GM15510 (cell line): ENCODE measurements around the gene MCM8.

Source experiments
- POLR2A ChIP-seq: IDR thresholded peaks from 3 replicates; pipeline ENCODE4 v1.6.1; 2011; ENCODE audit warnings: borderline replicate concordance; ENCODE audit not compliant: insufficient read length; ENCODE audit errors: extremely low read depth

Gene MCM8

DNA sequence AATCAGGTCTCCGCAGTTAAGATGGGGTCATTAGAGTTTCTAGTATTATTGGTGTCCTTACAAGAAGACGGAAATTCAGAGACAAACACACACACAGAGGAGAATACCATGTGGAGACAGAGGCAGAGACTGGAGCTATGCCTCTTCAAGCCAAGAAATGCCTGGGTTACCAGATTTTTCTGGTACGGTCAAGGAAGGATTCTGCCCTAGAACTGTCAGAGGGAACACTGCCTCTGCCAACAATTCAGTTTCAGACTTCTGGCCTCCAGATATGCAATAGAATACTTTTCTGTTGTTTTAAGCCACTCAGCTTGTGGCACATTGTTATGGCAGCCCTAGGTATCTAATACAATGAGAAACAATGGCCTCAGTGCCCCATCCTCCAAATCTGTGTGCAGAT lies 19.0 kb upstream of the MCM8 start:
- TF ChIP-seq POLR2A: no peak

DNA sequence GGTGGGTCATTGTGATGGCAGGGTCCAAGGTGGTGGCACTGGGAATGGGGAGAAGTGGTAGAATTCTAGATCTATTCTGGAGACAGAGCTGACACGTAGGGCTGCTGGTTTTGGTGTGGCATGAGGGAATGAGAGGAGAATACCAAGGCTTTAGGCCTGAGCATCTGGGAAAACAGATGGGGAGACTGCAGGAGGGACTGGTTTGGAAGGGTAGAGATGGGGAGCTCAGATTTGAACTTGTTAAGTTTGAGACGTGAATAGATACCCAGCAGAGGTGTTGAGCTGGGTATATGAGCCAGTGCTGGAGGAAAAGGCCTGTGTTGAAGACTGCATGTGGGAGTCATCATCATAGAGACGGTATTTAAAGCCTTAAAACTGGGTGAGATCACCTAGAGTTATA lies 17.7 kb upstream of the MCM8 start:
- no peak for TF ChIP-seq POLR2A

DNA sequence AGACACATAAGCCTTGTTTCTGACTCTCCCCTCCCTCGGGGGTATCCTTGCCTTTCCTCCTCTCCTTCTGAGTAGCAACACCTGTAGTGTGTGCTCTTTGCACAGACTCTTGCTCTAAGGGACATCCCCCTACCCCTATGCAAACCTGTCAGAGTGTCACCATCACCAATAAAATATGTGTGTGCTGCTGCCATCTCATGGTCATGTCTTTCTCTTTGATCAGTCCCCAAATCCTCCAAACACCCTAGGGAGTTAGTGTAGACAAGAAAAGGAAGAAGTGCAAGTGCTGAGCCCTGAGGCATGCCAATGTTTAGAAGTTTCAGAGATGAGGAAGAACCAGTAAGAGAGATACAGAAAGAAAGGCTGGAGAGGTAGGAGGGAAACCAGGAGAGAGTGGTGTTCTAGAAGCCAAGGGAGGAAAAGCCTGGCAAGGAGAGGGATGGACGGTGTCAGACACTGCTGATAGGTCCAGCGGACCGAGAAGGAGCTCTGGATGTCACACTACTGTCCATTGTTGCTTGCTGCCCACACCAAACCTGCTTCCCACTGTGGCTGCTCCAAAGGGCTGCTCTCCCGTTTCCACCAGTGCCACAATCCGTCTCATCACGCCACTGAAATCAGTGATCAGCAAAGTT lies 16.5 kb upstream of the MCM8 start:
- no peak for TF ChIP-seq POLR2A

DNA sequence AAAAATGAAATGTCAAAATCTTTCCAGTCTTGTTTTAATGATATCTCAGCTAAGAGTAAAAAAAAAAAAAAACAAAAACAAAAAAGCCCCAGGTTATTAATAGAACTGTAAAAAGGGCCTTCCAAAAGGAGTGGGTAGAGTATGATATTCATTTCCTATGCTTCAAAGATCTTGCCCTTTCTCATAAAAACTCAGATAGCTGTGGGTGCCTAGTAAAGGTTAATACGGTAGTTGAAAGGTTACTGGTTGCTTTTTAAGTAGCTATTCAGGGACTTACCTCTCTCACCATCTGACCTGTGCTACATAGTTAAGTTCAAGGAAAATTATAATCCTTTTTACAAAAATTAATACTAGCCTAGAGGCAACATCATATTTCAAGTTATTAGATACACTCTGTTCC lies 15.1 kb upstream of the MCM8 start:
- TF ChIP-seq POLR2A: no peak

DNA sequence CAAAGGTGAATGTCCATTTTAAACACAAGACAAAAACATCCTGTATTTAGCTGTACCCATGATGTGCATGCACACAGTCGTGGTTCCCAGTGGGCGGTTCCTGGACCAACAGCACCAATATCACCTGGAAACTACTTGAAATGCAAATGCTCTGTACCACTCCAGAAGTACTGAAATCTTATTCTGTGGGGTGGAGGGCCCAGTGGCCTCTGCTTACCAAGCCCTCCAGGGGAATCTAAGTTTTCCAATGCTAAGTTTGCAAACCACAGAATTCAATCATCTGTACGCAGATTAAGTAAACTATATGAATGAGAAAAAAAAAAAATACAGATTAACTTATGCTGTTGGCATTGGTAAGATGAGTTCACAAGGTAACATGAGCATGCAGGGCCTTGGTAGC lies 14.2 kb upstream of the MCM8 start:
- TF ChIP-seq POLR2A: no peak

DNA sequence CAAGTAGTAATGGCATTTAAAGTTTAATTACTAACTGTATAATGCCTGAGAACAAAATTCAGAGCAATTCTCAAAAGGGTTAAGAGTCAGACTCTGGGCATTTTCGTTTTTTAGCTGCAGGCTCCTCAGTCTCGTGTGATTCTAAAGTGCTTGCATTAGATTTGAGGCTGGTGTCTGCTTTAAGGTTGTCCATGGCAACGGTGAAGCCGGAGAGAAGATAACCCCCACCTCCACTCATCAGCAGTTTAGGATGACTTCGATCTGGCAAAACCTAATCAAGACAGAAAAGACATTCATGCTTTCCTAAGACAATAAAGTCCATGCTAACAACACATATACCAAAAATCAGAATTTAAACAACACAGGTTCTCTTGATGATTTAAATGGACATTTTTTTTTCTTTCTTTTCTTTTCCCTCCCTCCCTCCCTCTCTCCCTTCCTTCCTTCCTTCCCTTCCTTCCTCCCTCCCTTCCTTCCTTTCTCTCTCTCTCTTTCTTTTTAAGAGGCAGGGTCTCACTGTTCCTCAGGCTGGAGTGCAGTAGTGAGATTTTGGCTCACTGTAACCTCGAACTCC lies 11.9 kb upstream of the MCM8 start:
- TF ChIP-seq POLR2A: no peak

DNA sequence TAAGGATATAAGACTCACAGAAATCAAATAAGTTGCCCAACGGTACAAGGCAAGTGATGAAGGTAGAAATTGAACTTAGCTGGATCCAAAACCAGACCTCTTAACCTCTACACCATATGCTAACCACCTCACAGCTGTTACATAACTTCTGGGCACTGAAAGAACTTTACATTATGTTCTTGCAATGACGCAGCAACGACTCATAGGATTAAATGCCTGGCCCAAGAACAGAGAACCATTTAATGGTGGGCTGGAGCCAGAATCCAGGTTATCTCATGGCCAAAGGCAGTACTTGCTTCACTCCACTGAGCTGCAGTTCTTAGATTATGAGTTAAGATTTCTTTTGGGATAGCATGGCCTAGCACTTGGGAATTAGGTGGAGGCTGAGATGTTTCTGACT lies 4.5 kb upstream of the MCM8 start:
- TF ChIP-seq POLR2A: no peak

DNA sequence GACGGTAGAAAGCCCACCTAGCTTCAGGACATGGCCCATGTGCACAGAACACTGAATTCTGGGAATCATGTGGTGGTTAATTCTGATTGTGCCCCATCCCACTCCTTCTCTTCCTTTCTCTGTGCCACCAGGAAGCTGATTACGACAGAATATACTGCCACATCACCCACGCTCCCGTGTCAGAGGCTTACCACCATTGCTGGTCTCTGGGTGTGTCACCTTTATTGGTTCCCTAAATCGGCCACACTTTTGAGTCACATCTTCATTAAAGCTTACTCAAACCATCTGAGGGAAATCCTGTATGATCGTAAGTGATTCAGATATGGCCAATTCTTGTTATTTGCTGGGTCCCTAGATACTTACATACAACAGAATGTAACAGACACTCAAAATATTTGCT lies 3.2 kb upstream of the MCM8 start:
- TF ChIP-seq POLR2A: no peak

DNA sequence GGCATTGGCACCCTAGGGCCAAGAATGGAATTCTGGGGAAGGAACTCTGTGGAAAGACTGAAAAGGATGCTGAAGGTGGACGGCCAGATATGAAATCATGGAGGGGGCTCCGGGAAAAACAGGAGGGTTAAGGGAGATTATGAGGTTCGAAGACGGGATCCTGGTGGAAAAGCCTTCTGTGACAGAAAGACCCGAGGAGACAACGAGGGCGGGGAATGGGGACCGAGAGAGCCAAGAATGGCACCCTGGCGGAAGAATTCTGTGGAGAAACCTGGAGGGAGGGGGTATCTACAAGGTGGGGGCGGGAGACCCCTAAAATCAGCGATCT lies 545 bp upstream of the MCM8 start:
- no peak for TF ChIP-seq POLR2A

DNA sequence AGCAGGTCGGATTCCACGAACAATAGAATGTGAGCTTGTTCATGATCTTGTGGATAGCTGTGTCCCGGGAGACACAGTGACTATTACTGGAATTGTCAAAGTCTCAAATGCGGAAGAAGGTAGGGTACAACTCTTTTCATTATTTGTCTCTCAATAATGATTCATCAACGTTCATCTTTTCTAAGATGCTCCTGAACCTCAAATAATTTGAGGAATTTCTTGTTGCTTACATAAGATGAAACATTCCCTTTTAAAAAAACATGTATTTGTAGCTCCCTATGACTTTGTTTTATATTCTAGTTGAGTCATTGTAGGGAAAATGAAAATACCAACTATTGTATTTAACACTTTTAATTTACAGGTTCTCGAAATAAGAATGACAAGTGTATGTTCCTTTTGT lies 17.0 kb downstream of the MCM8 start:
- TF ChIP-seq POLR2A: no peak

DNA sequence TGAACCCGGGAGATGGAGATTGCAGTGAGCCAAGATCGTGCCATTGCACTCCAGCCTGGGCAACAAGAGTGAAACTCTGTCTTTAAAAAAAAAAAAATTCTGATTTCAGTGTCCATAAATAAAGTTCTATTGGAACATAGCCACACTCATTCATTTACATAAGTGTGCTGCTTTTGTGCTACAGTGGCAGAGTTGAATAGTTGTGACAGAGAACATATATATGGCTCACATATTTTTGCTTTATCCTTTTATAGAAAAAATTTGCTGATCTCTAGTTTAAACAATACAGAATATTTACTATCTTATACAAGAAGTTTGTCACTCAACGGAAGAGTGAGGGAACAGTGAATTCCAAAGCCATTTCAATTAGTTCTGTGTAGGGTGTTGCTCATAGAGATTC lies 18.0 kb downstream of the MCM8 start:
- TF ChIP-seq POLR2A: no peak

DNA sequence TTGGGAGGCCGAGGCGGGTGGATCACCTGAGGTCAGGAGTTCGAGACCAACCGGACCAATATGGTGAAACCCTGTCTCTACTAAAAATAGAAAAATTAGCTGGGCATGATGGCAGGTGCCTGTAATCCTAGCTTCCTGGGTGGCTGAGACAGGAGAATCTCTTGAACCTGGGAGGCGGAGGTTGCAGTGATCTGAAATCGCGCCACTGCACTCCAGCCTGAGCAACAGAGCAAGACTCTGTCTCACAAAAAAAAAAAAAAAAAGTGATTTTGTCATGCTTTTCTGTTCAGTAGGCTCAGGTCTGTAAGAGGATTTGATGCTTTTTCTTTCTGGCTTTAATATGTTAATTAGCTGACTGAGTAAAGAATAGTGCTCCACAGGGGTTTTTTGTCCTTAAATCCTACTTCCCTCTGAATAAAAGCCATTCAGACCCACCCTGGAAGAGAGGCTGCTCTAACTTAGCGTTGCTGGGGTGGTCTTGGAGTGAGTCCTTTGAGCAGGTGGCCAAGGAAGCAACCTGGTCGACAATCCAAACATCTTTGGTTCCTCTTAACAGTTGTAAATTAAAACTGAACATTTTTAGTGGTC lies 19.0 kb downstream of the MCM8 start:
- no peak for TF ChIP-seq POLR2A

DNA sequence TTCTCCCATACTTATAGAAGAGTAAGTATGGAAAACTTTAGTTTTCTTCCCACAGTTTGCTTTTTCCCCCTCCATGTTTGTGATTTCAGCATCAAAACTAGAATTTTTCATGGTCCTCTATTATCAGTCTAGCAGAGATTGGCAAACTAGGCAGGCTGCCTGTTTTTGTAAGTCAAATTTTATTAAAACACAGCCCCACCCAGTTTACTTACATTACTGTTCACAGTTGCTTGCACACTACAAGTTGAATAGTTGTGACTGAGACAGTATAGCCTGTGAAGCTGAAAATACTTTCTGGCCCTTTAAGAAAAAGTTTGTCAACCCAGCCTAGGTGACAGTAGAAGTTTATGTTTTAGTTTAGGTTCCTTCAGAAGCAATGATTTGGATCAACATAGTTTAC lies 19.5 kb downstream of the MCM8 start:
- no peak for TF ChIP-seq POLR2A

DNA sequence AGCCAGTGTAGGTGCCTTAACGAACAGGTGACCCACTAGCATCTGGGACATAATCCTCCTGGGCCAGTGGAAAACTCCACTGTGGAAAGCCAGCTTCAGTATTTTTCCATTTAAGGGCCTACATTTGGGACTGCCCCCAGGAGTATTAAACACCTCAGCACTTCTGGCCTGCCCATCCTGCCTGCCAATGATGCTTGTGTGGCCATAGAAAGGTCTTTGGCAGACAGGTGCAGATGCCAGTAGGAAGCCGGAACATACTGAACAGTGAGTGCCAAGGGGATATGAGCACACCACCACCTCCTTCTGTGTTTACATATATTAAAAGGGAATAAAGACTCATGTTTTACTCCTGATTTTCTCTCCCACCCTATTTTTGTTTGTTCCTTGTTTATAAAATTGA lies 19.9 kb downstream of the MCM8 start:
- no peak for TF ChIP-seq POLR2A

DNA sequence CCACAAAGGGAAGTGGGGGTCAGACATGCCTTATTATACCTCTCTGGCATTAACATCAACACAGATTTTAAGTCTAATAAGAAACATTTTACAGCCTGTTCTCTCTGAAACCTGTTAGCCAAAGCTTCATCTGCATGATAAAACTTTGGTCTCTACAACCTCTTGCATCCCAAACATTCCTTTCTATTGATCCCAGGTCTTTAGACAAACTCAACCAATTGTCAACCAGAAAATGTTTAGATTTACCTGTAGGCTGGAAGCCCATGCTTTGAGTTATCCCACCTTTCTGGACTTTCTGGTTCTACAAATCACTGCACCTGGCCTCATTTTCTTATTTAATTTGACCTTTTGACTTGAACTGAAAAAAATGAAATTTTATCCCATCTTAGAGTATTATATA lies 20.8 kb downstream of the MCM8 start:
- no peak for TF ChIP-seq POLR2A

DNA sequence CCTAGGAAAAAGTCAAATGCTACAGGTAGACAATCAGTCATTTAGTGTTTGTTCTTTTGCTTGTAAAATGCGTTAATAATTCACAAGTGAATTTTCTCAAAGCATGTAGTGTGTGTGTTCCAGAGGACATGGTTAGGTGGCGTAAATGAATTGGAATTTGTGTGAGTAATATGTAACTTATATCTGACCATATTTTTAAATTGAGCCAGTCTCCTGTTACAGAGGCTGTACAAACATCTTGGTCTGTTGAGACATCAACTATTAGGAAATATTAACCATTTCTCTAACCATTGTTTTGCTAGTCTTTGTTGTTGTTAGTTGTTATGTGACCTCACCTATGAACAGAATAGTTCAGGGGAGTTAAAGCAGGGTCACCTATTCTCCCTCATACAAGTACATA lies 22.7 kb downstream of the MCM8 start:
- no peak for TF ChIP-seq POLR2A
